Measurements from ENCODE around the gene ASF1B.

Gene ASF1B

DNA sequence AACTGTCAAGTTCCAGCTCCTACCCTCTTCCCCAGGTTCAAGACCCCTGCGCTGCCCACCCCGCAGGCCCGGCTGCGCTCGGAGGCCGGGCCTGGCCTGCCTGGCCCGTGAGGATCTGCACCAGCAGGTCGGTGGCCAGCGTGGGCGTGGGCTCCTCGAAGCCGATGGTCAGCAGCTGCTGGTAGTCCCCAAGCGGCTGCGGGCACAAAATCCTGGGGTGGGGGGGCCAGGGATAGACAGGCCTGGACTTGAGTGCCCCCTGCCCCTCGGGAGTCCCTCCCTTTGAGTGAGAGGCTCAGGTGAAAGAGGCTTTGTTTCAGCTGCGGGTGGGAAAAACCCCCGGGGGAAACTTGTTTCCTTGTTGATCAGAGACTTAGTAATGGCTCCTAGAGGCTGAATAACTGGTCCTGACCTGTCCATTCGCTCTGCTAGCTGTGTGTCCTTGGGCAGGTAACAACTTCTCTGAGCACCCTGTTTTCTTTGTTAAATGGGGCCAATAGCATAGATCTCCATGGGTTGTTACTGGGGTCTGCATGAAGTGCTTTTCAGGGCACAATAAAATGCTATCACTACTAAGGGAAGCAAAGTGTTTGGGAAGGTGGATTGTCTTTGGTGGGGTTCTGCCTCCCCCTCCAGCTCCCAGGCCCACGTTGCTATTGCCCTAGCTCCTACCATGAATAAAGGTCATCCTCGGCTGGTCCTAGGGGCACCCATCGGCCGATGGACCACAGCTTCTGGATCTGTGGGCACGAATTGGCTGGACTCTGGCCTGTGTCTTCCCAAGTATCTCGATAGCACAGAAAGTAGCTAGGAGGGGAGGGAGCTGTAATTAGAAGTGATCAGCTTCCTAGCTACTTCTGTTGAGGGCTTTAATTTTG lies 54.4 kb downstream of the ASF1B start:
- peak; percentile 48 for DNase-seq

DNA sequence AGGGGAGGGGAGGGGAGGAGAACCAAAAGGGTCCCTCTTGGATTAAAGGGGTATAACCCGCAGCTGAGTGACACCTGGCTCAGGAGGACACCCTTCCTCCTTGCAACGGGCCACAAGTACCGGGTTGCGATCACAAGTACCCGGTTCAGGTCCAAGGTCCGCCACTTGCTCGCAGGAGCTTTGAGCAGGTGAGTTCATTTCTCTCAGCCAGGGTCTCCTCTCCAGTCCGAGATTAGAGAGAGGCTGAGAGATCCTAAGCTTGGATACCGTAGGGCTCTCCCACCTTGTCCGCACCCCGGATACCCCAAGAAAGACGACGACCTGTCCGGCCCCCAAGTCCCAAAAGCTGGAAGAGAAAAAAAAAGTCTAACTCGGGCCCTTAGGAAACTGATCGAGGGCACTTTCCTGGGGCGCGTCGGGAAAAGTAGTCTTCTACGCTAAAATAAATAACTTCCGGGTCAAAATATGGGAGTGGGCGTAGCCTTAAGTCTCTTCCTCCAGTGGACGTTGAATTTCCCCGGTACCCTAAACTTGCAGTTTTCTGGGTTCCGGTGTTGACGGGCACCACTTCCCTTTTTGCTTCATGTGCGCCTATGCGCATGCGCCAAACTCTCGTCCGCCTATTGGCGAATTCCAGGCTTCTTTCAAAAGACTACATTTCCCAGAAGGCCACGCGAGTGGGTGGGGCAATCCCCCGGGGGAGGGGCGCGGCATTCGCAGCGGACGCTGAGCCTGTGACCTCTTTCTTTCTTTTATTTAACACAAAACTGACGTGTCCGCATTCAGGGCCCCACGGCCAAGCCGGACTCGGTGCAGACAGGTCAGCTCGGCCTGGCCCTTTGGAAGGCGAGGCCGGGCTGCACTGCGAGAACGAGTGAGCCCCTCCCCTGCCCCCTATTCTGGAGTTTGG lies 55.2 kb downstream of the ASF1B start:
- DNase-seq, result peak; percentile 99

DNA sequence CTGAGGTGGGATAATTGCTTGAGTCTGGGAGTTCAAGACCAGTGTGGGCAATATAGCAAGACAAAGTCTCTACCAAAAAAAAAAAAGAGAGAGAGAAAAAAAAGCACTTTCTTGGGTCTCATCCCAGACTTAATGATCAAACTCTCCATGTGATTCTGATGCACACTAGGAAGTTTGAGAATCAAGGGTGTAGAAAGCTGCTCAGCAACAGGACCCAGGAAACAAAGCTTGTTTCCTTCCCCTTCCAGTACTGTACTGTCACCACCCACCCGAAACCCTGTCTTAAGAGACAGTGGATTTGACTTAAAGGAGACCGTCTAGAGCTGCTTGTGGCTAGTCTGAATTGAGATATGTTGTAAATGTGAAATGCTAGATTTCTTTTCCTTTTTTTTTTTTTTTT lies 58.0 kb downstream of the ASF1B start:
- DNase-seq, result no peak

DNA sequence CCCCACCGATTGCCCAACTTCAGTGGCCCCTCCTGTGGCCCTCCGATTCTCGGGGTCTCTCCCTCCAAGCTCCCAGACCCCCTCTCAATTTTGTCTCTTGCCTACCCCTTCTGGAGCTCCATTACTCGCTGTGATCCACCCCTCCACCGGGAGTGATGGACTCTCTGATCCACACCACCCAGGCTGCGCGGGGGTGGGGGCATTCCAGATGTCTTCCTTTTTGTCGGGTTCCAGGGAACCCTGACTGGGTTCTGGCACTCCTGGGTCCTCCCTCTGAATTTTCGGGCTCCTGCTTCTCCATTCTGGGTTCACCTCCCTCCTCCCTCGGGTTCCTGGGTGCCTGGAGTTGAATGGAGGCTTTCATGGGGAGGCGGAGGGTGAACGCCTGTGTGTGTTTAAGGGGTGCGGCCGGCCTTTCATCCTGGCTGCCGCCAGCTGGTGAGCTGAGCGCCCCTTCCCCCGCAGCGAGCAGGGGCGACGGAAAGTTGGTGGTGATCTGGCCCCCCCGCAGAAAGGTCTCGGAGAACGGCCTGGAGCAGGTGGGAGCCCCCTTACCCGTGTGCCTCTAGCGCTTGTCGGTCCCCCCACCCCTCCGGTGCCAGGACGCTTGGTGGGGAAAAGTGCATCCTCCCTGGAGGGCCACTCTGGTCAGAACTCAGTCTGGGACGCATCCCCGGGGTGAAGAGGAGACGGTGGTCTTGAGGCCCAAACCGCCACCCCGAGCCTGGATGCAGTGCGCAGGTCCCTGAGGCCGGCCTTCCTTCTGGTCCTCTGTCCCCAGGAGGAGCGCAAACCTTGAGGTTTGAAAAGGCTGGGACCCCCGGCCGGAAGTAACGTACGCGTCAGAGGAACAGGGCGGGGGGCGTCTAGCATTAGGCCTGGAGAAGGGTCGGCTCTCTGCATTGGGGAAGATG lies 62.2 kb downstream of the ASF1B start:
- DNase-seq, result no peak

DNA sequence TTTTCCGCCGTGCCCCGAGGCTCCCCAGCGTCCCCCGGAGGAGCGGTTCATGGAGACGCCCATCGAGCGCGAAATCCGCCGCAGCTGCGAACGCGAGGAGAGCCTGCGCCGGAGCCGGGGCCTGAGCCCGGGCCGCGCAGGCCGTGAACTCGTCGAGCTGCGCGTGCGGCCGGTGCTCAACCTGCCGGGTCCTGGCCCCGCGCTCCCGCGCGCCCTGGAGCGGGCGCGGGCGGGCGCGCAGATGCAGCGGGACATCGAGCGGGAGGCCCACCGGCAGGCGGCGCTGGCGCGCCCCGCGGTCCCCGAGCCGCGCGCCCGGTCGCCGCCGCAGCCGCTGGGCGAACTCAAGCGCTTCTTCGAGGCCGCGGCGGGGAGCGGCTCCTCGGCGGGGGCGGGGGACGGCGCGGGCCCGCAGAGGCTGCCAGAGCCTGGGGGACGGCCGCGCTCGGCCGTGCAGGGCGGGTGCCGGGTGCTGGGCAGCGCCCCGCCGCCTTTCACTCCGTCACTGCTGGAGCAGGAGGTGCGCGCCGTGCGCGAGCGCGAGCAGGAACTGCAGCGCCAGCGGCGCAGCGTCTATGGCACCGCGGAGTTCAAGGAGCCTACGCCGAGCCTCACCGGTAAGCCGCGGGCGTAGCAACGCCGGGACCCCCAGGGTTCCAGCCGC lies 63.0 kb downstream of the ASF1B start:
- DNase-seq, result peak; percentile 73

DNA sequence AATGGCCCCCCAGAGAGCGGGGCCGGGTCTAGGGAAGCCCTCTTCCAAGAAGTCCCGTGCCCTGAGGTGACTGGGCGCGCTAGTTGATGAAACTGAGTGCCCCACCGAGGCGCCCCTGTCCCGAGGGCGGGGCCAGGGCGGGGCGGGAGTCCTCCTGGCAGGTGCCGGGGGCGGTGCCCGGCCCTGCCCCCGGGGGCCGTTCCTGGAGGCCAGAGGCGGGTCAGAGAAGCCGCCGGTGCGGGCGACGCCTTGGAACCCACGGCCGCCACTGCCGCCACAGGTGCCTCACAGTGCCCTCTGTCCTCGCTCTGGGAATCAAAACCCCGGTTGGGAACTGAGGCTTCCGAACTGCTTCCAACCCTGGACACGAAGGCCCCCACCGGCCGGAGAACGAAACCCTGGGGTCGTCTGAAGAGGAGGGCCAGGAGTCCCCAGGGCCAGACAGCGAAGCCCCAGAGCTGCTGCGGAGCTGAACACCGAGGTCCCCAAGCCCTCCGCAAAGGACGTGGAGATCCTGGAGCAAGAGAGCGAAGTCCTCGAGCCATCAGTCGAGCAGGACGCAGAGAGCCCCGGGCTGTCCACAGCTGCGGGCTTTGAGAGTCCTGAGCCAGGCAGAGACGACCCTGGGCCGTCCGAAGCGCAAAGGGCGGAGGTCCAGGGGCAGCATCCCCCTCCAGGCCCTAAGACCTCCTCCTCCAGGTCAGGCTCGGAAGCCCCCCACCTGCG lies 63.7 kb downstream of the ASF1B start, which contains the start of gene MISP3:
TSS of gene MISP3 (plus strand) at position 252 of the 726 bp plus-strand sequence. CDS start 524 bp downstream, outside the sequence.
- DNase-seq, result peak; percentile 33

DNA sequence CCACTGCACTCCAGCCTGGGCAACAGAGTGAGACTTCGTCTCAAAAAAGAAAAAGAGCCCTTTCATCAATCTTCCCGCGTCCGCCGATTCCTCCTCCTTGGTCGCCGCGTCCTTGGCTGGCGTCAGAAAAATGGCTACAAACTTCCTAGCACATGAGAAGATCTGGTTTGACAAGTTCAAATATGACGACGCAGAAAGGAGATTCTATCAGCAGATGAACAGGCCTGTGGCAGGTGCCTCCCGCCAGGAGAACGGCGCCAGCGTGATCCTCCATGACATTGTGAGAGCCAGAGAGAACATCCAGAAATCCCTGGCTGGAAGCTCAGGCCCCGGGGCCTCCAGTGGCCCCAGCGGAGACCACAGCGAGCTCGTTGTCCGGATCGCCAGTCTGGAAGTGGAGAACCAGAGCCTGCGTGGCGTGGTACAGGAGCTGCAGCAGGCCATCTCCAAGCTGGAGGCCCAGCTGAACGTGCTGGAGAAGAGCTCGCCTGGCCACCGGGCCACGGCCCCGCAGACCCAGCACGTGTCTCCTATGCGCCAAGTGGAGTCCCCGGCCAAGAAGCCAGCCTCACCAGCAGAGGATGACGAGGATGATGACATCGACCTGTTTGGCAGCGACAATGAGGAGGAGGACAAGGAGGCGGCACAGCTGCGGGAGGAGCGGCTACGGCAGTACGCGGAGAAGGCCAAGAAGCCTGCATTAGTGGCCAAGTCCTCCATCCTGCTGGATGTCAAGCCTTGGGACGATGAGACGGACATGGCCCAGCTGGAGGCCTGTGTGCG lies 65.9 kb downstream of the ASF1B start:
- DNase-seq, result no peak

Measured in CD4-positive, alpha-beta T cell treated with Interleukin-15 for 1 hour (primary cell).